Measurements from ENCODE around the gene TLE3. TPM values are rescaled to one million over a fixed set of nuclear protein-coding genes. Genes with fewer than 3 reads are reported as not detected.

TLE3 gene
- total RNA-seq, 1 experiment from 2014 or later = 98.2 TPM

DNA sequence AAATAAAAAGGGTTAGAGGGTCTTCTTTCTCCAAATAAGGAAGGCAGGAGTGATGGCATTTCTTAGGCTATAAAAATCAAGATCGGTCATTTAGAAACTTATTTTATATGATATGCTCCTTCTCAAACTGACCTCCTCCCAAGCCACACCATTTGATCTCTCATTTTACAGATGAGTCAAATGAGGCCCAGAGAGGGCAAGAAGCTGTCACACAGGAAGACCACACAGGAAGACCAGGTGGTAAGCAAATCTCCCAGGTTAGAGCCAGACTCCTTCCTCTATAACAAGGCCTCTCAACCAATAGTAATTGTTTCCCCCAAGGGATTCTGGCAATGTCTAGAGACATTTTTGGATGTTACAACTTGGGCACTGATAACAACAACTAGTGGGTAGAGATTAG lies 13.8 kb downstream of the TLE3 start:
- Mint-ChIP-seq H3K27me3 (ENCODE audit: low read depth) (no peaks in the 10 kb centered on the region; the same call in 1 of the 2 replicates), H3K27ac (peak overlapping the region; percentile 24 to 88 (median 76); a peak in 5 of 7 replicates), H3K36me3 (ENCODE audit: insufficient read depth in 1 of 3, low read depth in 3 of 3) (peaks cover 20 to 74% (median 60%) of the 10 kb centered on the region in 3 experiments), H3K9me3 (no peaks in the 10 kb centered on the region), H3K4me3 (peak overlapping the region in 1 of 2 experiments; percentile 41; a peak in 1 of 5 replicates), H3K4me1 (peaks cover 79 to 88% of the 10 kb centered on the region in 2 experiments)
- Histone ChIP-seq H3K23me2 (ENCODE audit: insufficient read length, low read depth, low read length, poor library complexity, severe bottlenecking) (peaks cover 3% of the 10 kb centered on the region), H4K8ac (replicated peaks; ENCODE audit: insufficient read length, low read depth, low read length) (no peak overlapping the region), H4K91ac (ENCODE audit: insufficient read length, low read depth, low read length) (no peak overlapping the region), H2AK5ac (ENCODE audit: insufficient read length, low read length) (no peak overlapping the region), H3K18ac (ENCODE audit: insufficient read length, low read depth, low read length) (no peak overlapping the region), H3K27me3 (ENCODE audit: insufficient read depth, low read length) (no peaks in the 10 kb centered on the region), H3K9me3 (ENCODE audit: control insufficient read depth, low read depth, low read length) (no peaks in the 10 kb centered on the region), H4K20me1 (ENCODE audit: control insufficient read depth, insufficient read depth, insufficient read length) (no peaks in the 10 kb centered on the region), H3K79me1 (ENCODE audit: insufficient read depth, low read depth, low read length, poor library complexity, severe bottlenecking) (peaks cover 15% of the 10 kb centered on the region), H2BK12ac (ENCODE audit: insufficient read length, low read depth, low read length) (no peak overlapping the region), H2AFZ (ENCODE audit: low read length) (no peak overlapping the region), H2BK20ac (ENCODE audit: low read depth, low read length, poor library complexity, severe bottlenecking) (no peak overlapping the region), H3K79me2 (ENCODE audit: insufficient read depth, low read length) (peaks cover 8% of the 10 kb centered on the region; the same call in 1 of the 2 replicates), H3K4ac (ENCODE audit: low read depth, low read length) (no peak overlapping the region), H2BK5ac (ENCODE audit: insufficient read length, low read length) (no peak overlapping the region), H3K4me1 (ENCODE audit: insufficient read depth, low read length) (peaks cover 36% of the 10 kb centered on the region), H3K27ac (ENCODE audit: insufficient read length, low read depth, low read length) (no peak overlapping the region), H4K5ac (ENCODE audit: insufficient read length, low read depth, low read length) (no peak overlapping the region), H3K23ac (ENCODE audit: insufficient read length, low read depth, low read length) (no peak overlapping the region), H3K56ac (ENCODE audit: insufficient read length, low read depth, low read length) (no peak overlapping the region), H2BK120ac (ENCODE audit: low read depth, low read length, poor library complexity, severe bottlenecking) (no peak overlapping the region), H3K4me2 (ENCODE audit: insufficient read depth, insufficient read length, low read length) (no peak overlapping the region), H2BK15ac (ENCODE audit: low read depth, low read length) (no peak overlapping the region), H3K14ac (ENCODE audit: insufficient read depth, low read length) (no peak overlapping the region), H3K9ac (ENCODE audit: extremely low read depth, insufficient read length, low read length) (no peak overlapping the region), H3T11ph (ENCODE audit: low read length) (no peak overlapping the region)
- DNase-seq = no peak
- TF ChIP-seq, protein P1, sequence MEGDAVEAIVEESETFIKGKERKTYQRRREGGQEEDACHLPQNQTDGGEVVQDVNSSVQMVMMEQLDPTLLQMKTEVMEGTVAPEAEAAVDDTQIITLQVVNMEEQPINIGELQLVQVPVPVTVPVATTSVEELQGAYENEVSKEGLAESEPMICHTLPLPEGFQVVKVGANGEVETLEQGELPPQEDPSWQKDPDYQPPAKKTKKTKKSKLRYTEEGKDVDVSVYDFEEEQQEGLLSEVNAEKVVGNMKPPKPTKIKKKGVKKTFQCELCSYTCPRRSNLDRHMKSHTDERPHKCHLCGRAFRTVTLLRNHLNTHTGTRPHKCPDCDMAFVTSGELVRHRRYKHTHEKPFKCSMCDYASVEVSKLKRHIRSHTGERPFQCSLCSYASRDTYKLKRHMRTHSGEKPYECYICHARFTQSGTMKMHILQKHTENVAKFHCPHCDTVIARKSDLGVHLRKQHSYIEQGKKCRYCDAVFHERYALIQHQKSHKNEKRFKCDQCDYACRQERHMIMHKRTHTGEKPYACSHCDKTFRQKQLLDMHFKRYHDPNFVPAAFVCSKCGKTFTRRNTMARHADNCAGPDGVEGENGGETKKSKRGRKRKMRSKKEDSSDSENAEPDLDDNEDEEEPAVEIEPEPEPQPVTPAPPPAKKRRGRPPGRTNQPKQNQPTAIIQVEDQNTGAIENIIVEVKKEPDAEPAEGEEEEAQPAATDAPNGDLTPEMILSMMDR (conservative IDR thresholded peaks at IDR 0.05) = no peak
- no CpG with 5 or more reads among the region's 1 CpG for WGBS (ENCODE audit: extremely low coverage, insufficient read length, low lambda C conversion rate)

All from H9 (cell line).